Lung (tissue), 12 donors: Measurements from ENCODE around the gene STAB1. TPM values are rescaled to one million over a fixed set of nuclear protein-coding genes. Genes with fewer than 3 reads are reported as not detected.
"Not testable (repeated sequence)": the region's sequence is repeated elsewhere in the genome, so short reads cannot be mapped to it uniquely, and the experiment has no call there.

Source experiments
- ATAC-seq: fragments of 200-7000 bp; cut with Tn5 transposase; one replicate; pipeline ENCODE4 v1.9.1; 2020; ENCODE audit warnings: moderate number of reproducible peaks; ENCODE audit not compliant: insufficient read depth, low FRiP score
- DNase-seq, 3 donors: peaks; one replicate each; pipeline ENCODE4 v3.0.0-alpha.2; 2013 to 2017
- H3K27ac ChIP-seq, 2 donors: one replicate each; pipeline ENCODE4 v1.5.1; 2013; ENCODE audit warnings: mild to moderate bottlenecking in 2 of 2, moderate library complexity in 2 of 2, control low read depth in 1 of 2, inconsistent platforms in 1 of 2, low read depth in 1 of 2, low read length in 1 of 2
- H3K27me3 ChIP-seq, 3 donors: one replicate each; pipeline ENCODE4 v1.5.1; 2013; ENCODE audit warnings: low read length in 2 of 3; ENCODE audit not compliant: control insufficient read depth in 3 of 3, insufficient read depth in 3 of 3
- H3K36me3 ChIP-seq, 4 donors: one replicate each; pipeline ENCODE4 v1.5.1; 2013; ENCODE audit warnings: low read length in 4 of 4, mild to moderate bottlenecking in 1 of 4, moderate library complexity in 1 of 4; ENCODE audit not compliant: control insufficient read depth in 4 of 4, insufficient read depth in 4 of 4
- H3K4me1 ChIP-seq, 5 donors: one replicate each; pipeline ENCODE4 v1.5.1; 2013; ENCODE audit warnings: low read length in 5 of 5, mild to moderate bottlenecking in 2 of 5, moderate library complexity in 1 of 5; ENCODE audit not compliant: control insufficient read depth in 5 of 5, insufficient read depth in 5 of 5
- H3K4me3 ChIP-seq: one replicate; pipeline ENCODE4 v1.5.1; 2013; ENCODE audit warnings: mild to moderate bottlenecking, control low read depth, moderate library complexity
- H3K9ac ChIP-seq, 2 donors: one replicate each; pipeline ENCODE4 v1.5.1; 2013; ENCODE audit warnings: low read length in 2 of 2, control low read depth in 1 of 2; ENCODE audit not compliant: insufficient read depth in 1 of 2
- H3K9me3 ChIP-seq, 4 donors: one replicate each; pipeline ENCODE4 v1.5.1; 2013; ENCODE audit warnings: low read length in 3 of 4, mild to moderate bottlenecking in 1 of 4, moderate library complexity in 1 of 4; ENCODE audit not compliant: control insufficient read depth in 4 of 4, insufficient read depth in 3 of 4
- CTCF ChIP-seq: IDR thresholded peaks from 2 replicates; pipeline ENCODE4 v1.5.1; 2012; ENCODE audit warnings: mild to moderate bottlenecking; ENCODE audit errors: control extremely low read depth, extremely low read depth
- WGBS, 2 donors: extraction: QIAGEN DNeasy Blood & Tissue Kit; methylation state at CpG; one replicate each; pipeline ENCODE4 v1.1.7; 2013; 5-methylcytosine and 5-hydroxymethylcytosine counted together
- polyA plus RNA-seq, 2 donors: library from polyadenylated mRNA; stranded (reverse); fragments of 200-250 nt; gene quantifications; one replicate each; pipeline ENCODE4 v1.2.1, GENCODE V29; 2013
- total RNA-seq, 2 donors: library from RNA; depleted of rRNA in 1 of 2; stranded (reverse); fragments of >200 nt in 1 of 2; gene quantifications; one replicate each; pipeline ENCODE4 v1.2.1, GENCODE V29; 2014 to 2021
- donor health status: control.
- donor health status: control.
- donor health status: Bipolar disorder and iron deficiency.
- donor health status: healthy.
- donor health status: DM: yes; HTN: yes; CAD: no.

STAB1 gene
- total and polyA plus RNA-seq, 4 donors = 53.1 to 220 (median 193) TPM

- peaks cover 0 to 40% (median 31%) of the 10 kb centered on the region in 4 donors for H3K36me3 ChIP-seq
- peaks cover 7 to 46% (median 22%) of the 10 kb centered on the region in 5 donors for H3K4me1 ChIP-seq
- 91 to 92% methylated on average over 18 of the region's 18 CpGs for WGBS, 2 donors
- DNase-seq (peak in 1 of 3 donors; percentile 11), ATAC-seq (no peak)
- no peaks in the 10 kb centered on the region for H3K9me3 ChIP-seq
- H3K4me3 ChIP-seq = no peak overlapping the region
- no peak for TF ChIP-seq CTCF
- no peaks in the 10 kb centered on the region for H3K27me3 ChIP-seq
- H3K27ac ChIP-seq = peak overlapping the region in 1 of 2 donors; percentile 62
- no peak overlapping the region for H3K9ac ChIP-seq
These were observed 29.2 kb downstream of the STAB1 start for GRCh38 chr3:52524258-52524751.

- WGBS, 2 donors = 51 to 75% methylated on average over 34 of the region's 34 CpGs
- Histone ChIP-seq H3K27ac (peak overlapping the region; percentile 5 to 89), H3K9ac (peak overlapping the region in 1 of 2 donors; percentile 2)
These were observed 29.9 kb downstream of the STAB1 start for GRCh38 chr3:52524752-52525679.

GRCh38 chr3:52525680-52526561 lies 30.8 kb downstream of the STAB1 start:
- Histone ChIP-seq H3K27me3 (no peaks in the 10 kb centered on the region), H3K4me1 (peaks cover 16 to 63% (median 28%) of the 10 kb centered on the region in 5 donors), H3K9me3 (no peaks in the 10 kb centered on the region), H3K4me3 (no peak overlapping the region), H3K9ac (peak overlapping the region in 1 of 2 donors; percentile 2), H3K36me3 (peaks cover 0 to 40% (median 29%) of the 10 kb centered on the region in 4 donors), H3K27ac (peak overlapping the region; percentile 5 to 89)
- no peak for TF ChIP-seq CTCF
- DNase-seq (peak; percentile 53 to 79 (median 65)), ATAC-seq (peak; percentile 9)
- WGBS, 2 donors = 58 to 86% methylated on average over 9 of the region's 9 CpGs

More at GRCh38 chr3:52524752-52525679, 29.9 kb downstream of the STAB1 start:
- no peaks in the 10 kb centered on the region for H3K9me3 ChIP-seq
- TF ChIP-seq CTCF = no peak
- DNase-seq = peak; percentile 63 to 88 (median 79)
- no peak for ATAC-seq
- peaks cover 13 to 53% (median 23%) of the 10 kb centered on the region in 5 donors for H3K4me1 ChIP-seq
- H3K4me3 ChIP-seq = no peak overlapping the region
- no peaks in the 10 kb centered on the region for H3K27me3 ChIP-seq
- peaks cover 0 to 40% (median 29%) of the 10 kb centered on the region in 4 donors for H3K36me3 ChIP-seq

- H3K27me3 ChIP-seq, H3K4me3 ChIP-seq, H3K9me3 ChIP-seq, DNase-seq, ATAC-seq: not testable (repeated sequence)
- peak overlapping the region in 1 of 2 donors; percentile 30 for H3K9ac ChIP-seq
- WGBS, 2 donors = 80 to 90% methylated on average over 5 of the region's 5 CpGs
- peaks cover 21 to 69% (median 28%) of the 10 kb centered on the region in 5 donors for H3K4me1 ChIP-seq
- peak overlapping the region in 1 of 2 donors; percentile 89 for H3K27ac ChIP-seq
- H3K36me3 ChIP-seq = peaks cover 0 to 39% (median 27%) of the 10 kb centered on the region in 4 donors
These were observed 31.5 kb downstream of the STAB1 start for GRCh38 chr3:52526671-52527038.
